NCI-H2227 treated with DMSO at 0.1 percent for 48 hours (cell line): Measurements from ENCODE around the gene CROCC2.

Experiments used
- DNase-seq: peaks from one replicate; lab custom pipeline; 2025; lab: John Stamatoyannopoulos, UW

CROCC2 gene

DNA sequence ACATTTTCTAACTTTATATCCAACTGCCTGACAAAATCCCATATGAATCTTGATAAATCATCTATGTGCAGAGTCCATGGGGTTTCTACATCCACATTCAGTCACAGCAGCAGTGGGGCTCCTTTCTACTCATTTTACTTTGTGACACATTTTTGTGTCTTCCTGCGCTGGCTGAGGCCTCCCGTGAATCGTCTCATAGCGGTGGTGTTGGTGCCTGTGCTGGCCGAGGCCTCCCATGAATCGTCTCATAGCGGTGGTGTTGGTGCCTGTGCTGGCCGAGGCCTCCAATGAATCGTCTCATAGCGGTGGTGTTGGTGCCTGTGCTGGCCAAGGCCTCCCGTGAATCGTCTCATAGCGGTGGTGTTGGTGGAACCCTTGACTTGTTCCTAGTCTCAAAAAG is 109.3 kb downstream of the CROCC2 start:
- DNase-seq: no peak

DNA sequence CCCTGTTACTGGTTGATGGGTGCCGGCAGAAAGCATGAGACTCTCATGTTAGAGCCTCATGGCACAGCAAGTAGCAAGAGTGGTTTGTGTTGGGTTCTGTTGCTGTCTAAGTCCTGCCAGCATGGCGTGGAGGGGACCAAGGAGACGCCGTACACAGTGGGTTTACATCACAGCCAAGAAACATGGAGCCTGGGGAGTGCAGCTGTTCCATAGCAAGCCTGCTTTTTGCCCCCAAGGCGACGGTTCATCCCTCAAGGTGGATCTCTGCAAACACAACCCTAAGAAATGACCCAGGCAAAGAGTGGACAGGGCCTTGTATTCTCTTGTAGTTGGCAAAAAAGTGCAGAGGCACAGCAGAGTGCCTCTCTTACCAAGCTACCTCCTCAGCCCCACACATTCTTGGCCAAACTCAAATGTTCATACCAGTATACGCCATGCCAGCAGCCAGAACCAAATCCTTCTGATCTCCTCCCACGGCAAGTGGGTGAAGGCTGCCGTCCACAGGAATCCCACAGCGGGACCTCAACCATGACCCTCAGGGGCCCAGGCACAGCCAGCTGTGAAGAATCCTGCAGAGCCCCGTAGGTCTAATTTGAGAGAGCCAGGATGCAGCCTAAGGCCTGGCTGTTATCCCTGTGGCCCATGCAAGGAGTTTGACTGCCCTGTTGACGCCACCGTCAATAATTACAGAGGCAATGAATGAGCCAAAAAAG is 111.2 kb downstream of the CROCC2 start:
- no peak for DNase-seq

DNA sequence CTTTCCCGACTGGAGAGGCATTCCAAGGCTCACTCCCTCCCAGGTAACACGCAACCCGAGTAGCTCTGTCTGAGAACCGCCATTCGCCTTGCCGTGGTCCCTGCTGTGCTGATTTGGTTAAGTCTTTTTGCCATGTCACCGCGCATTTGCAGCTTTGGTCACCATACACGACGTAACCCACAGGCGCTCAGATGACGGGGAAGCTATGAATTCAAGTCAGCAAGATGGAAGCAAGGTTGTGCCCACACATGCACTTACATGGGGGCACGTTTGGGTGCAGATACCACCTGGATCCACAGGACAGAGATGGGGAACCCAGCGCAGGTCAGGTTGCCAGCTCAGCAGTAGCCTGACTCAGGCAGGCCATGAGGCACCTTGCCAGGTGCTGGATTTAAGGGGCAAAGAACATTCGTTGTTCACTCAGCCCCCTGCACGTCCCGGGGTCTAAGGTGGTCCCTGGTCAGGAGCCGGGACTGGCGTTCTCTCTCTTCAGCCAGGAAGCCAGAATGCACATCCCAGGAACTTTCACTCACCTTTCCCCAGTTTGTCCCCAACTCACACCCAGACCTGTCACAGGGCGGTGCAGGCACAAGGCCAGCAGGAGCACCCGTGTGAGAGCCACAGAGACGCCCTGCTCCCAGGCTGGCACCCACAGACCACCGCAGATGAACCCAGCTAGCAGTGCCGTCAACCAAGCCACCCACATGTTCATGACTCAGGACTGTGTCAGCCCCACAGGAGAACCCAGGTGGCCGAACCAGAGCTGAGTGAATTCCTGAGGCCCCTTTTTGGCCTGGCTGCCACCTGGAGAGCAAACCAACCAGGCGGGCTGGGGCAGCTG is 112.1 kb downstream of the CROCC2 start:
- no peak for DNase-seq

DNA sequence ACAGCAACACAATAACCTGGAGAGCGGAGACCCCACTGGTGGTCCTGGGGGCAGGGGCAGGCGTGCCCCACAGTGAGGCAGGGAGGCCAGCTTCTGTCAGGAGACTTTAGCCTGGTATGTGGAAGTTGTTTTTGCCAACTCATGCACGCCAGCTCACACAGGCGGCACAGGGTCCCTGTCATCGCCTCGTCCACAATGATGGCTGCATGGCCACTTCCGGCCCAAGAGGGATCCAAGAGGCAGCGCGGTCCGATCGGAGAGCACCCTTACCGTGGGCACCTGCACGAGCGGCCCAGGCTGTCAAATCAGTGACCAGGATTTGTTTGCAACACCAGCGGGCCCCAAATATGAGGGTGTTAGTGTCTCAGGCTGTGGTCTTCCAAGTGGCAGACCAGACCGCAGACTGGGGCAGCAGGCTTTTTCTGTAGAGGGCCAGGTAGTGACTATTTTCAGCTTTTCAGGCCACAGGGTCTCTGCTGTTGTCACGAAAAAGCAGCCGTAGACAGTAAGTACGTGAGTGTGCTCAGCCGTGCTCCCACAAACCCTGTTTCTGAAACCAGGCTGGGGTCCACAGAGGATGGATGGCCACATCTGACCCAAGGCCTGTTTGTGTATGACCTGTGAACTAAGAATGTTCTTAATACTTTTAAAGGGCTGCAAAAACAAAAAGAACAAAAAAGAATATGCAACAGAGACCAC is 113.5 kb downstream of the CROCC2 start:
- DNase-seq: no peak

DNA sequence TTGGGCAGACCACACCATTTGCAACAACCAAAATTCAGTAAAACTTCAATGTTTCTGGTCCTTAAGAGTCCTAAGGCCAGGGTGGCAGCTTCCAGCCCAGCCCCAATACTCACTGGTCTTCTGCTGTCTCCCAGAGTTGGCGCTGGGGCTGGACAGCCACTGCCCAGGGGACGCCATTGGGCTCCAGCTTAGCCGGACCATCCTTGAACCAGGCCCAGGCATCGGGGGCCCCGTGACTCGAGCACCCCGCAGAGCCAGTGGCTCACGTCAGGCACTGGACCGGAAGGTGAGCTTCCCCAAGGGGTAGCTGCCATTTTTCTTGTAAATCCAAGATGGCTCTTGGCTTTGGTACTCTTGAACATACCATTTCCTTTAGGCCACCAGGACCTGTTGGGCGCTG is 114.1 kb downstream of the CROCC2 start:
- no peak for DNase-seq

DNA sequence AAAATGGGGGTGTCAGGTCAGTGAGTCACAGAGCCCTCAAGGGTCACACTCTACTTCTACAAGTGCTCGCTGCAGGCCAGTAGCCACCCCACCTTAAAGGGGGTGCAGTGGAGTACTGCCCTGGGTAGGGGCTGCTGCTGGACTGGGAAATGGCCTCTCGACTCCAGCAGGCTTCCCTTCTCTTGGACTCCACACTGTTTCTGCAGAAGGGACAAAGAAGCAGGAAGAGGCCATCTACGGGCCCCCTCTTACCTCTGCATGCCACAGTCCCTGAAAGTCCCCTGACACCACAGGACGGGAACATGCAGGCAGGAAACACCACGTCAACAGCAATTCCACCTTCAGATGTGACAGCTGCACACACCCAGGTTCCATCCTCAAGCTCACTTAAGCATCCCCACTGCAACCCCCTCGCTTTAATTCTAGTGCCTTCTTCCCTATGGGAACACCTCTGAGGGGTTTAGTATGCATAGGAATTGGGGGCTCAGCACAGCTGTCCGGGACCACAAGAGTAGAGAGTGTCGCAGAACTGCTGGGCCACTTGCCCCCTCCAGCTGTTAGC is 114.6 kb downstream of the CROCC2 start:
- DNase-seq: no peak

DNA sequence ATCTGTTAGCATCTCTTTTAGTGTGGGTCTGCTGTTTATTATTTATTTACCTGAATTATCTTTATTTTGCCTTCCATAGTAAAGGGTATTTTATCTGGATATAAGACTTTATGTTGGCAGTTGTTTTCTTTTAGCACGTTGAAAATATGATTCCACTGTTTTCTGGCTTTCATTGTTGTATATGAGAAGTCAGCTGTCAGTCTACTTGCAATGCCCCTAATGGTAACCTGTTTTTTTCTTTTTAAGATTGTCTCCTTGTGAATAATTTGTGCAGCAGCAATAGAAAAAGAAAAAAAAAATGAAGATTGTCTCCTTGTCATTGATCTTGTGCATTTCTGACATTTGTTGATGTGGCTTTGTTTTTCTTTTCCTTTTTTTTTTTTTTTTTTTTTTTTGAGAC is 119.5 kb downstream of the CROCC2 start:
- DNase-seq: no peak

DNA sequence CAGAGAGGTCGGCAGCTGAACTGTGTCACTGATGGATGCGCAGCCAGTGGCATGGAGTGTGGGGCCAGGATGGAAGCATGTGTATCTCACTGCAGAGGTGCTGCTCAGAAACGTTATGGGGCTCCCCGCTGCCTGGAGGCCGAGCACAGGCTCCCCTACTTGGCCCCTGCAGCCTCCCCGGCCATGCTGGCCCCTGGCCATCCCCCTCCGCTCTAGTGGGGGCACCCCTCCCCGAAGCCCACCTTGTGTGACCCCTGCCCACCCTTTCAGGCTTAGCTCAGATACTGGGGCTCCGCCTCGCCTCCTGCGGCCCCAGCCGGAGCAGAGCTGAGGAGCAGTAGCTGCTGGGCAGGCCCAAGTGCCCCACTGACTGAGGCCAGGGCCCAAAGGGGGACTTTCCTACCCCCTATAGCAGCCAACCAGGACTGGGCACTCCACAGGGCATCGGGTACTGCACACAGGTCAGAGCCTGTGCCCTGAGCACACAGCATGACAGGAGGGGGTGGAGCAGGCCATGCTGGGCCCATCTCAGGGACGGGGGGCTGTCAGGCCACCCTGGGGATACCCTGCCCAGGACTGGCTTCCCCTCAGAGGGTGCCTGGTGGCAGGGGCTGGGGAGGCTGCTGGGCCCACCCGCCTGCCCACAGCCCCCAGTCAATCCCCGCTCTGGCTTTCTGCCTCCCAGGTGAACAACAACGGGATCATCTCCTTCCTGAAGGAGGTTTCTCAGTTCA is 123.6 kb downstream of the CROCC2 start:
- no peak for DNase-seq

DNA sequence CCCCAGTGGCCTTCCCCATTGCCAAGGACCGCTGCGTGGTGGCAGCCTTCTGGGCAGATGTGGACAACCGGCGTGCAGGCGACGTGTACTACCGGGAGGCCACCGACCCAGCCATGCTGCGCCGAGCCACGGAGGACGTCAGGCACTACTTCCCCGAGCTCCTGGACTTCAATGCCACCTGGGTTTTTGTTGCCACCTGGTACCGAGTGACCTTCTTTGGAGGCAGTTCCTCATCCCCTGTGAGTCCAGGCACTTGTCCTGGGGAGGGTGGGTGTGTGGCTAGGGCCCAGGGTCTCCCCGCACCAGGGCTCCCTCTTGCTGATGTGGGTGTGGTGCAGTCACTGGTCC is 124.2 kb downstream of the CROCC2 start:
- no peak for DNase-seq

DNA sequence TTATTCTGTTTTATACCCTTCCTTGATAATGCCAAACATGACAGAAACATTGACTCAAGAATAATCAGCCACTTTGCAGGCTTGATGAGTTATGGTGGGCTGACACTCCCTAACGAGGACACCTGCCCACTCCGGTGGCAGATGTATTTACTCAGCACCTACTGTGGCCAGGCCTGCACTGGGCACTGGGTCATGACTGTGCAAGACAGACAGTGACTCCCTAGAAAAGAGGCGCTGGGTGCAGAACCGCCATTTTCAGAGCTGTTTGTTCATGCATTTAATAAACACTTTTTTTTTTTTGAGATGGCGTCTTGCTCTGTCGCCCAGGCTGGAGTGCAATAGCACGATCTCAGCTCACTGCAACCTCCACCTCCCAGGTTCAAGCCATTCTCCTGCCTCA is 124.7 kb downstream of the CROCC2 start:
- no peak for DNase-seq

DNA sequence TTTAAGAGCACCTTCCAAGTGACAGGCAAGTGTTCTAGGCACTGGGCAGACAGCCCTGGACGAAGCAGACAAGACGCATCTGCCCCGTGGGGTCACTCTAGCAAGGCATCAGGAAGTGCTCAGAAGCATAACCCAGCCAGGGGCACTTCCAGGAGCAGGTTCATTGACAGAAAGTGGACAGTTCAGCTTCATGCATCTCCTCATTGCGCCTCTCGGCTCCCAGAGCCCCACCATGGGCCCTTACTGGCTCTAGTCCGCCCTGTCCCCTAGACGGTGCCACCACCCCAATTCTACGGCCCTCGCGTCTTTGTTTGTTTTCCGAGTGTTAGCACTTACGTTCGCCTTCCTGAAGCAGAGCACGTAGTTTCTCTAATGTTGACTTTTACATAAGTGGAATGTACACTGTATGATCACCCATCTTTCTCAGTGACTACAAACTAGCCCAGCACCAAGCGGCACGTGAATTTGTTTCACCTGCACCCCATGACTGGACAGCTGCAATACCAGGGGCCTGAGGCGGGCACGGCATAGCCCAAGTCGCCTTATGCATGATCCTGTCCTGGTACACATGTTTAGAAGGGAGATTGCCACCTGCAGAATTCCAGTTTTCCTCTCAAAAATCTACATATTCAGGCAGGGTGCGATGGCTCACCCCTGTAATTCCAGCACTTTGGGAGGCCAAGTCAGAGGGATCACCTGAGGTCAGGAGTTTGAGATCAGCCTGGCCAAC is 125.5 kb downstream of the CROCC2 start:
- DNase-seq: no peak

DNA sequence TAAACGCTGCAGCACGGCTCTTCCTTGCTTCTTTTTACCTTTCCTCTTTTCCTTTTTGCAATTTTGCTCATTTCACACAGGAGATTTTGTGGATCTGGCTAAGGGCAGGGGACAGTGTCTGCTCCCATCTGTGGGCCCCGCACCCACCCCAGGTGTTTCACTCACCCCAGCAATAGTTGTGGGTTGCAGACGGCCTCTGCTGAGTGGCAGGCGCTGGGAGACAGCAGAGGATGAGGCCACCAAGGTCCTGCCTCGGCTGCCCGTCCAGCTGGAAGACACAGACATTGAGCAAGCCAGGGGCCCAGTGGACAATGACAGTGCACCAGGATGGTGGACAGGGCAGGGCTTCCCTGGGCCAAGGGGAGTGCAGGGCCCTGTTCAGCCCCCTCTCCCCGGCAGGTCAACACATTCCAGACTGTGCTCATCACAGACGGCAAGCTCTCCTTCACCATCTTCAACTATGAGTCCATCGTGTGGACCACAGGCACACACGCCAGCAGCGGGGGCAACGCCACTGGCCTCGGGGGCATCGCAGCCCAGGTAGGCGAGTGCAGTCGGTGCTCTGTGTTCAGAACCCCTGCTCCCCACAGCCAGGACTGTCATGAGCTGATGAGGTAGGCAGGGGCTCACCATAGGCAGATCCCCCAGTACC is 127.3 kb downstream of the CROCC2 start:
- DNase-seq: no peak

DNA sequence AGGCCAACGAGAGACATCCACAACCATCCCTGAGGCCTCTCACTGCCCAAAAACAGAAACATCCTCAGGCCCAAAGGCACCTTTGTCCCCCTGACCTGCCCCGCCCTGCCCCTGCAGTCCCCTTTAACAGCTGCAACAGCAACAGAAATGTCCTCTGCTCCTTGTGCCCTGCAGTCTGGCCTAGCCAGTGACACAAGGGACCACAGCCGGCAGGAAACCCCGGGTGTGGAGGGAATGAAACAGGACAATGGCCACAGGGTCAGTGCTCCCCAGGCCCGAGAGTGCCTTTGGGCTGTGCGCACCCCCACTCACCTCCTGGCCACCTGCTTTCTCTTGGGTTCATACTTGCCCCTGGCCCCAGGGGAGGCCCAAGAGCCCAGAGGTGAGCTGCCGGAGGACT is 127.9 kb downstream of the CROCC2 start:
- no peak for DNase-seq

DNA sequence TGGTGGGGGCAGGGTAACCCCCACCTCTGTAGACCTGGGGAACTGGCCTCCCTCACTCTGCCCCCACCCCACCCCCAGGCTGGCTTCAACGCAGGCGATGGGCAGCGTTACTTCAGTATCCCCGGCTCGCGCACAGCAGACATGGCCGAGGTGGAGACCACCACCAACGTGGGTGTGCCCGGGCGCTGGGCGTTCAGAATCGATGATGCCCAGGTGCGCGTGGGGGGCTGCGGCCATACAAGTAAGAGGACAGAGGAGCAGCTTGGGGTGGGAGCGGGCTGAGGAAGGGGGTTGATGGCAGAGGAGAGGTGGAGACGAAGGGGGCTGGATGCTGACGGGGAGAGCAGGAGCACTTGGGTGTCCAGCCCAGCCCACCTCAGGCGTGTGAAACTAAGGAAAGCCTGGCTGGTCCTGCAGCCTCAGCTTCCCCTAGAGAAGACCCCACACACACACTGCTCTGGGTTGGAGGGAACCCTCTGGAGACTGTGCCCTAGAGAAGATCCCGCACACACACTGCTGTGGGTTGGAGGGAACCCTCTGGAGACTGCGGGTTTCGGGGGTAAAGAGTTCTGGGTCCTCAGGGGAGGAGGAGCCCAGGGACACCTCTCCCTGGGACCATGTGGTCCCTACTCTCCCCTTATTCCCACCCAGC is 128.5 kb downstream of the CROCC2 start:
- DNase-seq: no peak

DNA sequence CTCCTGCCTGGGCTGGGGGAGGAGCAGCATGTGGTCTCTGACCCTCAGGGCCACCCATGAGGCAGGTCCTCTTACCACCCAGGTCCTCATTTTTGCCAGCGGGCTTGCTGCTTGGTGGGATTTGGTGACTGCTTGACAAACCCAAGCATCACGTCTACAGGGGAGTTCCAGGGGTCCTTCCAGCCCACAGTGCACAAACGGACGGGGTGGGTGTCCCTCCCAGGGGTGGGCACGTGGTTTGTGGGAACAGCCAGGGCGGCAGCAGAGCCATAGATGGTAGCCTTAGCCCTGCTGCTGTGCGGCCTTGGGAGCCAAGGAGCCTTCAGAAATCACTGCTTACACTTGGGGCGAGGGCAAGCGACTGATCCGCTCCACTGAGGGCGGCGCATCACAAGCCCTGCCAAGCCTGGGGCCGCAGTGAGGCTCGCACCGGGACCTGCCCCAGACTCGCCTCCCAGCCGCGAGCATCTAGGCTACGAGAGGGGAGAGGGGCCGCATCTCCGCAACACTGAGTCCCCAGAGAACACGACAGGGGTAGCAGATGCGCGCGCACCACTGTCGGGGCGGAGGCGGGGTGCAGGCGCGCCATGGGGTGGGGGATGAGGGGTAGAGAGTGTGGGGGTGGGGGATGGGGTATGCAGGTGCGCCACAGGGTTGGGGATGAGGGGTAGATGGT is 129.1 kb downstream of the CROCC2 start:
- DNase-seq: no peak

DNA sequence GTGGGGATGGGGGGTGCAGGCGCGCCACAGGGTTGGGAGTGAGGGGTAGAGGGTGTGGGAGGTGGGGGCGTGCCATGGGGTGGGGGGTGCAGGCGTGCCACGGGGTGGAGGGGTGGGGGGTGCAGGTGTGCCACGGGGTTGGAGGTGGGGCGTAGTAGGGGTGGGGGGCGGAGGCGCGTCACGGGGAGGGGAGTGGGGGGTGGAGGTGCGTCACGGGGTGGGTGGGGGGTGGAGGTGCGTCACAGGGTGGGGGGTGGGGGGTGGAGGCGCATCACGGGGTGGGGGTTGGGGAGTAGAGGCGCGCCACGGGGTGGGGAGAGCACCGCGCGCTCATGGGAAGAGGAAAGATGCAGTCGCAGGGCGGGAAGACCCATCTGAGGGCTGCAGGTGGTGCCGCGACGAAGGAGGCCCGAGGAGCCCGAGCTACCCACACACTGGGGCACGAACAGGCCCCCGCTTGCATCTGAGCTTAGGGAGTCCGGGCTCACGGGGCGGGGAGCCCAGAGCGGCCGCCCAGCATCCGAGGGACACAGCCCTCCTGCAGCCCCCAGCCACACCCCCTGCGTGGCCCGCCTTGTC is 129.8 kb downstream of the CROCC2 start:
- no peak for DNase-seq

DNA sequence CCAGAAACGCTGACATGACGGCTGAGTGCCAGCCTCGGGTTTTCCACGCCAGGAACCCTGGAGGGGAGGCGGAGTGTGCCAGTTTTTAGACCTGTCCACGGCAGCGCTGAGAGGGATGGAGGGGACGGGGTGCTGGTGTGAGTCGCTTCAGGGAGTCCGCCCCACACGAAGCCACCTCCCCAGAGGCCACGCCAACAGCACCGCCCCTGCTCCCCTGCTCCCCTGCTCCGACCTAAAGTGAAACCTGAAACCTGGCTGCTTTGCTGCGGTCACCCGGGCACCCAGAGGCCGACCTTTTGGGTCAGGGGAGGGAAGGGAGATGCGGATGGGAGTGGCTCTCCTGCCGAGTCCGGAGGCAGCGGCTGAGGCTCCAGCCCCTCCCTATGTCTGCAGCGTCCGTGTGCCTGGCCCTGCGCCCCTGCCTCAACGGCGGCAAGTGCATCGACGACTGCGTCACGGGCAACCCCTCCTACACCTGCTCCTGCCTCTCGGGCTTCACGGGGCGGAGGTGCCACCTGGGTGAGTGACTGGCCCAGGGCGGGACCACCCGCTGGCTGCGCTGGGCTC is 130.3 kb downstream of the CROCC2 start:
- DNase-seq: no peak

DNA sequence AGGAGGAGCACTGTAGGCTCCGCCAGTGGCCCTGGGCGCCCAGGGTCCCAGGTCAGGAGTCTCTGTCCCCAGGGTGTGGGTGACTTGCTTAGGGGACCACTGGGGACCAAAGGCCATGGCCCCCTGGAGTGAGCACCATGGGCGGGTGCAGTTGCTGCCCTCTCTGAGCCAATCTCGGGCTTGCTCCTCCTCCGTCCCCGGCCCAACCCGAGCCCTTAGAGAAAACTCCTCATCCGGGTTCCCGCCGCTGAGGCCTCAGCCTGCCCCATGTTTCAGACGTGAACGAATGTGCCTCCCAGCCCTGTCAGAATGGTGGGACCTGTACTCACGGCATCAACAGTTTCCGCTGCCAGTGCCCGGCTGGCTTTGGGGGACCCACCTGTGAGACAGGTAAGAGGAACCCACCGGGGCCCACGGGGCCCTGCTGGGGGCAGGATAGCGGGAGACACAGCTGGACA is 130.9 kb downstream of the CROCC2 start:
- no peak for DNase-seq

DNA sequence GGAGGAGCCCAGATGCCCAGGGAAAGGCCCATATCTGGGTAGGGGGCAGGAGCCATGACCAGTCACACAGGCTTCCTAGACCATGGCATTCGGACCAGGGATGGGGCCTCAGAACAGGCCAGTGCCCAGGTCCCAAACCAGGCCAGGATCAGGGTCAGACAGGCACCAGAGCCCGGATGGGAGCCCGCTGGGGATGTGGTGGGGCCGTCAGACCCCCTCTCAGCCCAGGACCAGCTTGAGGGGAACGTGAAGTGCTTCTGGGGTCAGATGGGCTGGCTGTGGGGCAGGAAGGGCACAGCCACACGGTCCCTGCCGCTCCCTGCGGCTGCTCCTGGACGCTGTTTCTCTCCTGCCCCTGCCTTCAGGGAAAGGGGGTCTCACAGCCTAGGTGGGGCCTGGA is 131.4 kb downstream of the CROCC2 start:
- no peak for DNase-seq
